Measurements from ENCODE around the gene CERS4.

- no peak for TF ChIP-seq CTCF (IDR thresholded peaks at IDR 0.05; ENCODE audit: low read depth, low read length)
- TF ChIP-seq POLR2A (IDR thresholded peaks at IDR 0.05; ENCODE audit: extremely low read depth, insufficient read length), result no peak
- no peak for TF ChIP-seq MYC (IDR thresholded peaks at IDR 0.05; ENCODE audit: low read depth, low read length)
- TF ChIP-seq, protein P1, sequence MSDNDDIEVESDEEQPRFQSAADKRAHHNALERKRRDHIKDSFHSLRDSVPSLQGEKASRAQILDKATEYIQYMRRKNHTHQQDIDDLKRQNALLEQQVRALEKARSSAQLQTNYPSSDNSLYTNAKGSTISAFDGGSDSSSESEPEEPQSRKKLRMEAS (IDR thresholded peaks at IDR 0.05; ENCODE audit: low read depth, low read length), result no peak
These were observed 47.3 kb downstream of the CERS4 start for GRCh38 chr19:8256276-8257051.

Measured in NB4 (cell line).